DMS 273 treated with DMSO at 0.1 percent for 48 hours (cell line): ENCODE results near the gene CEP152.

ENCODE experiments used
- DNase-seq: peaks from one replicate; lab custom pipeline; 2025; lab: John Stamatoyannopoulos, UW

CEP152 gene

DNA sequence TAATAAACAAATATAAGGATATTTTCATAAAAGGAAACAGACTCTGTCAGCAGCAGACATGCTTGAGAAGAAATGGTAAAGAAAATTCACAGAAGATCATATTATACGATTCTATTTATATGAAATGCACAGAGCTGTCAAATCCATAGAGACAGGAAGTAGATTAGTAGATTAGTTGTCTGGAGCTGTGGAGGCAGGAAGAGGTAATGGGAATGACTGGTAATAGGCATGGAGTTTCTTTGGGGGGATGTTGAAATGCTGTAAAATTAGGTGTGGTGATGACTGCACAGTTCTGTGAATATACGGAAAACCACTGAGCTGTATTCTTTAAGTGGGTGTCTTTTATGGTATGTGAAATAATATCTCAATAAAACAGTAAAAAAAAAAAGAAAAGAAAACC lies 35.3 kb downstream of the CEP152 start:
- DNase-seq: no peak

DNA sequence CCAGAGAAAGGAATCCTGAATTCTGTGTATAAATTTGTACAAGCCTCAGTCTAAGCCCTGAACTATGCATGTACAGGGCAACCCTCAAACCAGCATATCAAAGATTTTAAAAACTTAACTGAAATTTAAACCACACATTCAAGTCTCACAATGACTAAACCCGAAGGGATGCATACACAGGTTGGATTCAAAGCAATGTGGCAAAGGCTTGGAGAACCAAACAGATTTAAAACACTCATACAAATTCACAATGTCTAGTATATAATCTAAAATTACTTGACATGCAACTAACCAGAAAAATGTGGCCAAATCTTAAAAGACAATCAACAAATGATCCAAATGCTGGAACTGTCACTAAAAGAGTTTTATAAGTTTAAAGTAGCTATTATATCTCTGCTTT lies 36.4 kb downstream of the CEP152 start:
- DNase-seq: no peak

DNA sequence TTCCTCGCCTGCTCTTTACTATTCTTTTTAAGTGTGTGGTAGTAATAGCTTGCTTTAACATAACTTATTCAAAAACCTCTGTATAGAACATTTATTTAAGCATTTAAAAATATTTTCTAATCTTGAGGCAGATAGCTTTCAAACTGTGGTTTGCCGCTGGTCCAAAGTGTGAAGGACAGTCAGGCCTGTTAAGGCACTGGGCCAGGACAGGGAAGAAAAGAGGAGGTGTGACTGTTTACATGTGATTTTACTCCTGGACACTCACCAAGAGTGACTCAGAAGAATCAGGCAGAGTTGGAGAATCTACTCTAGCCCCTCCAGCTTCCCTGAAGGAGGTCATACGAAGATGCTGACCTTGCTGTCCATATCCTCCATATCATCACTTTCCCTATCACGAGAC lies 44.7 kb downstream of the CEP152 start:
- no peak for DNase-seq

DNA sequence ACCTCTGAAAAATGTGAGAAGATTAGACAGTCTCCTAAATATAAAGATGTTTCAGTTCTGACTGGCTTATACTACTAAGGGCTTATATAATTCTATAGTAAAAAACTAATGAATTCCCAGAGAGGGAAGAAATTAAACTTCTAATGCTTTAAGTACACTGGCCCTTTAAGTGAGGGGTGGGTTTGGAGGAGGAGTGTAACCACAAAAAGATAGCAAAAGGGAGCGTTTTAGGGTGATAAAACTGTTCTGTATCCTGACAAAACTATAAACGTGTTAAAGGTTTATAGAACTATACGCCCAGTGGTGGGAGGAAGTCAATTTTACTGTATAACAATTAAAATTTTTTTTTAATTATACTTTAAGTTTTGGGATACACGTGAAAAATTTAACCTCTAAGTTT lies 45.8 kb downstream of the CEP152 start:
- DNase-seq: no peak

DNA sequence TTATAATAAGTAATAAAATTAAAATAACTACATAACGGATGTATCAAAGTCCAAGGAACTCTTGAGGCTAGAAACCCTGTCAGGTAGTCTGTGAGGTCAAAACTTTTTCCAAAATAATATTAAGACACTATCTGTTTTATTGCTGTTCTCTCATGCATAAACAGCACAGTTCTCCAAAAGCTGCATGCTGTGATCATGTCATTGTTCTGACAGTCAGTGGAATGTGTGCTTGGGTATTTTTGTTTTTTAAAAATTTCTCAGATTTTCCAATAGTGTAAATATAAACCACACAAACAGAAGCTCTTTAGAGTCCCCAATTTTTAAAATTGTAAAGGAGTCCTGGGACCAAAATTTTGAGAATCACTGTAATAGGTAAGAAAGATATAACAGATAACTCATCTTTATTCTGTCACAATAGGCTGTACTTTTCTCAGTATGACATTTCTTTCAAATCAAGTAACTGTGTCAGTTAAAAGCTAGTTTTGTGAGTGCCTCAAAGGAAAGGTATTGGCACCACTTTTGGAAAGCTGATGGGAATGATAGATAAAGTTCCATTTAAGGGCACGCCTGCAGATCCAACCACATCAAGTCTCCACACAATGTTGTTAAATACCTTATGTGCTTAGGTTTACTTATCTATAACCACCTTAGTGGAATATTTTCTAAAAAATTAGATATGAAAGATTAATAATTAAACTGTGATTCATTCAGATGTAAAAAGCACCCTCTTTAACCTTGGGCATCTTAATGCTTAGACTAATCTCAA lies 49.3 kb downstream of the CEP152 start:
- DNase-seq: no peak

DNA sequence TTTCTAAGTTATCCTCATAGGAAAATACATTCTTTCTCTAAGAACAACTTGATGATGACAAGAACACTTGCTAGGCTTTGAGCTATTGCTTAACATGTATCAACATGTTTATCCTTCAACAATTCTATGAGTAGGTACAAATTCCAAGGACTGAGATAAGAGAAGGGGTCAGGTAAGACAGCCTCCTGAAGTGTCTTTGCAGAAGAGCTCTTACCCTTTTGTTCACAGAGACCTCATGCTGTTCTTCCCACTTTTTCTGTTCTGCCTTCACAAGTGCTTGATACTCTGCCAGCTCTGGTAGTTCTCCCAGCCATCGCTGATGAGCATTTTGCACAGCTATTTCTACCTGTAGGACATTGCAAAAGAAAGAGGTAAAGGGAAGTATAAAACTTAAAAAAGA lies 50.9 kb downstream of the CEP152 start:
- no peak for DNase-seq

DNA sequence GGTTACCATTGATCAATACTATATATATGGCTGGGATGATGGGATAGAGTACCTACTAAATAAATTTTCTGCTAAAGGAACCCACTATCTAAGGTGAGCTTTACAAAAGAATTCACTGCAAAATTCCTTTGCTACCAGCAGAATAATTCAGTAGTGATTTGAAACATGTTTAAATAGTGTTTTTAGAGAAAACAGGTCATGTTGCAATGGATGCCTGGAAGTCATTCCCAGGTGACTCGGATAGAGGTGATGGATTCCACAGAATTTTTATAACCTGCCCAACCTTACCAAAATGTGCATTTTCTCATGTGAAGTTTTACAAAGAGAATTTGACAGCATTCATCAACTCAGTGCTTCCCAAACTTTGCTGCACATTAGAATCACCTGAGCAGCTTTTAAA lies 53.2 kb downstream of the CEP152 start:
- no peak for DNase-seq

DNA sequence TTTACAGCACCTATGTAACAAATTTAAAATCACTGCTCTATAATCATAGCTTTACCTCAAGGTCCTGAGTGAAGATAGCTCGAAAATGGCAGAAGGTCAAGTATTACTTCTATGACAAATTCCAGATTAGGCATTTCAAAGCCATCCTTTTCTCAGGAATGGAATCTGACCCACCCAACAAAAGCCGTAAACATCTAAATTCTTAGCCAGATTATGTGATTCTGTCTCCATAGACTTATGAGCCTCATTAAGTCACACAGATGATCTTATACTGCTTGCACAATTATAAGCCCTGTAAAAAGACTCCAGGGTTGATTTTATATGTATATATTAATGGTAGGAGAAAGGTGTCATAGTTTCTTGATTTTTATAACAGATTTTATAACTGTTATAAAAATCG lies 56.9 kb downstream of the CEP152 start:
- no peak for DNase-seq

DNA sequence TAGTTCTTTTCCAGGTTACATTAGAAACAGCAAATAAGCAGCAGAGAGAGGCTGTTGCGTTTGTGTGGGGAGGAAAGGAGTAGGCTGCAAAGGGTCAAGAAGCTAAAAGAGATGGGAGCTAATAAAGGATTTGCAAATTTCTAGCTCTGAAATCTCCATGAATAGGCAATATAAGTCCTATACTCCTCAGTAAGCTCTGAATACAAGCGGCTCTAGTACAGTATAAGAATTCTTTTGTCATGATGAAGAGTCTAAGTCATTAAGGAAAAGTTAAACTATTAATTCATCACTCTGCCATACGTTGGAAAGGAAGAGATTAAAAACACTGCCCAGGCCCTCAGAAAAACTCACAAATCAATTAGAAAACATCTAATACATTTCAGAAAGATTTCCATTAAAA lies 59.3 kb downstream of the CEP152 start:
- DNase-seq: no peak

DNA sequence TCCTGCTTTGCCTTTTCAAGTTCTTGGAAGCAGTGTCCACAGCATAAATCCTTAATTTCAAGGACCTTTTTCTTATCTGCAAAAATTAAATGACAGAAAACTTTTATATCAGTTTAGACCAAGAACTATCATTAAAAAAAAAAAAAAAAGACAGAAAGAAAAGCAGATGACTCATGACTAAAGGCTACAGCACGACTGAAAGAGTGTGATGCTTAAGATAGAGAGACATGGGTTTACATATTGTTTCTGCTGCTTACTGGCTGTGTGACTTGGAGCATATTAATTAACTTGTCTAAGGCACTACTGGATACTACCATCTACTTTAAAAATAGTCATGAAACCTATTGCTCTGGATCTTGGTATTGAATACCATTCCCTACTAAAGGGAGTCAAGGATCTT lies 62.3 kb downstream of the CEP152 start:
- no peak for DNase-seq

DNA sequence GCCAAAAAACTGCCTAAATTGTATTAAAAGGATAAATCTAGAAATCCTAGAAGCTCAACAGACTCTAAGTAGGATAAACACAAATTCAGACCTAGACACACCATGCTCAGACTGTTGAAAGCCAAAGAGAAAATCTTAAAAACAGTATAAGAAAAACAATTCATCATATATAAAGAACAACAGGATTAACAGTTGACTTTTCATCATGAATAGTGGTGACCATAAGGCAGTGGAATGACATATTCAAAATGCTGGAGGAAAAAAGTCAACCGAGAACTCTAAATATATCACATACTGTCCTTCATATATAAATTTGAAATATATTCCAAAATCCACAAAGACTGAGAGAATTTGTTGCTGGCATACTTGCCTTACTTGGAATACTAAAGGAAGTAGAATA lies 77.3 kb downstream of the CEP152 start:
- no peak for DNase-seq

DNA sequence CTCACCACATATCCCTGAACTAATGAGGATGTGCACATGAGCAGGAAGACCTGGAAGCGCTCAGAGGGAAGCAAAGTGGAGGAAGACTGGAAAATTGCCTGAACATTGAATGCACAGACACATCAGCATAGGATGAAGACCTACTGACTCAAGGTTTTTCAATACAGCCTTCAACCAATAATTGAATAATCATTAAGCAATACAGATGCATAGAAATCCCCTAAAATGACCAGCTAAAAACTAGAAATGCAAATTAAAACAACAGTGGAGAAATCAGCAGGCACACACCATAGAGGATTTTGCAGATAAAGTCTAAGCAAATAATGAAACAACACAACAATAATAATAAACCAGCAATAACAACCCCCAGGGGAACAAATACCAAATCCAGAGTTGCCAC lies 80.4 kb downstream of the CEP152 start:
- DNase-seq: no peak

DNA sequence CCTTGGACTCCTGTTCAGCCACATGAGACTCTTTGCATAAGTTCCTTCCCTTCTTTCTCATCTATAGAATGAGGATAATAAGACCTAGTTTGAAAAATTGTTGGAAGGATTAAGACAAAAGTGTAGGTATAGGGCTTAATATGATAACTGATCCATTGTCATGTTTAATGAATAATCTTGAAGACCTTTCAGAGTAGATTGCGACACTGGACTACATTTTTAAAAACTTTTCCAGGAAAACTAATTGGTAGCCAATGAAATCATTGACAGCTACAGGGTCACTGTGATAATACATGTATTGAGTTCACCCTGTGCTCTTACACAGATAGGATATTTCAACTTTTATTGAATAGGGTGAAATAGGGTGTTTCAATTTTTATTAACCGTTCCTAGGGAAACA lies 86.9 kb downstream of the CEP152 start:
- DNase-seq: no peak

DNA sequence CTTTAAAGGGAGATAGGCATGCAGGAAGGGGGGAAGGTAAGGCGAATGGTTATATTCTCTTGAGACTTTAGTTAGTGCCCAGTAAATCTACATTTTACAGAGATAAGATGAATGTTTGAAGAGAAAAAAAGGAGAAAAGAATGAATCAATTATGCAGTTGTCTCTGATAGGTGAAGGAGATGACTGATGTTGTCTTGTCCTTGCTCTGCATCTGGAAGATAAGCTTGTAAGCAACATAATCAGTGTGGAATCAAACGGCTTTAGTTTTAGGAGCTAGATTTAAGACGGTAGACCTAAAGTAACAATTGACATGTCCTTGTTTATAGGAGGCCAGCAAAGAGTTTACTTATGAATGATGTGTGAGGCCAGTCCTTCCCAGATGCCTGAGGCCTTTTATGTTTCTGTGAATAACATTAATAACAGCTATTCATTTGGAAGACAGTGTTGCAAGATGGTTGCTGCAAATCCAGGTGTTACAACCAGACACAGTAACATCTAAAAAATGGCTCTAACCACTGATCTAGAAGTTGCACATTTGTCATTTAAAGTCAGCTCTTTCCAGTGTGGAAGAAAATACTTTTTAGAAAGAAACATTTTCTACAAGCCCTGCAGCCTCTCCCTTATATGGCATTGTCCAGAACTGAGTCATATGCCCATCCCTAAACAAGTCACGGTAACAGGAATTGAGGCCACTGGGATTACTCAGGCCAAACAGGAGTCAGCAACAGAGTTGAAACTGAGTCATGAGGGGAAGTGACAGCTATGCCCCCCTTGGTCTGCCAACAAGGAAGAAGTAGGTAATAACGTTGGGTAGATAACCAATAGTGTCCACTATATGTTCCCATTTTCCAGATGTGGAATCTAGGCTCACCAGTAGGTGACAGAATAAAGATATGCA lies 87.9 kb downstream of the CEP152 start:
- no peak for DNase-seq

DNA sequence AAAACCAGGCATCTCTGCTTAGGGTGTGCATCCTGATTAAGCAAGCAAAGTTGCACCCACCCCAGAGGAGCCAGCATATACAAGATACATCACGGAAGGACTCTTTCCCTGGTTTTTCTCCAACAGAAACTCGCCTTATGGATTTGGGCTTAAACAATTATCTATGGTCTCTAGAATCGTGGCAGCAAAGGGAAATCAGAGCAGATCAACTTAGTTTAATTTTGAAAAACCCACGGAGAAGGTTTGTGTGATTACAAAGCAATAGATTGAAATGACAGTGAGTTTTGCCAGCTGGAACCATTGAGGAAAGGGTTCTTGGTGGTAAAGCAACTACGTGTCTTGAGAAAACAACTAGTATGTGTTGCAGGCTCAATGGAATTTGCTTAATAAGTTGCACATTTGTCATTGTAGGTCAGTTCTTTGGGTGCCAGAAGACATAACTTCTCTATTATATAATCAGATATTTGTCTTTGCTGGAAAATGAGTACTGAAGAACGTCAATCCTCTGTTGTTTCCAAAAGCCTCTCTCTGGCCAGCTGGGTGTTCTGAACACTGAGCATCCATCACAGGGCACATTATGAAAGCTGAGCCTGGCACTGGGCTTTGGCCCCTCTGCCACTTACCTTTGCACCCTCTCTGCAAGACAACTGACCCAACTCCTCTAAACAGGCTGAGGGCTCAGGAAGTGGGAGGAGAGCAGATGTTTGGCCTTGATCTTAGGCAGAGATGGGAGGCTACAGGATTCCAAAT lies 89.6 kb downstream of the CEP152 start:
- no peak for DNase-seq

DNA sequence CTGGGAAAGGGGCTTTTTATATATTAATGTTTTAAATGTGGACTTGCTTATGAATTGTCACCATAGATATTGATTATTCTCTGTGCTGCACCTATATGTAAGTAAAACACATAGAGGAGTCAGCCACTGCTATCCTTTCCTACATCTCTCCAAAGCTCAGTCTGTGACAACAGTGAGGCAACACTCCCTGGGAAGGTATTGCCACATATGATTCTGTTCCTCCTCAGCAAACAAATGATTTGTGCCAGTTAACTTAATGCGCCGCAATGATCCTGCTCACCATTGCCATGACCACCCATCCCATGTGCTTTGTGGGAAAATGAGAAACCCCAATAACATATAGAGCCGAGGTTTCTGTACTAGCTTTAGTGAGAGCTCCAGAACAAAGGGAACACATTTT lies 90.2 kb downstream of the CEP152 start:
- DNase-seq: no peak

DNA sequence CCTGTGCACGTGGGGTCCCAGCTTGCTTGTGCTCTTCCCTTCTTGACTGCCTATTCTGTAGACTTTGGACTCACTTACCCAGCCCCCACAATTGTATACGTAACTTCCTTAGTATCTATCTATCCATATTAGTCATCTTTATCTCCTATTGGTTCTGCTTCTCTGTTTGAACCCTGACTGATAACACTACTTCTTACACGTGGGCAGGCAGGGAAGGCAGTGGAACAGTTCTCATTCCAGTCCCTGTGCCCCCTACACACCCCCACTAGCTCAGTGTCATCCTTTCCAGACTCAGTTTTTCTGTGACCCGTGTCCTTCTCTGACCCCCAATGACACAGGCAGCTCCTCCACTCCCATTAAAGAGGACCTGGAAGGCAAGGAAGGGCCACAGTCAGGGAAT lies 91.2 kb downstream of the CEP152 start:
- DNase-seq: no peak

DNA sequence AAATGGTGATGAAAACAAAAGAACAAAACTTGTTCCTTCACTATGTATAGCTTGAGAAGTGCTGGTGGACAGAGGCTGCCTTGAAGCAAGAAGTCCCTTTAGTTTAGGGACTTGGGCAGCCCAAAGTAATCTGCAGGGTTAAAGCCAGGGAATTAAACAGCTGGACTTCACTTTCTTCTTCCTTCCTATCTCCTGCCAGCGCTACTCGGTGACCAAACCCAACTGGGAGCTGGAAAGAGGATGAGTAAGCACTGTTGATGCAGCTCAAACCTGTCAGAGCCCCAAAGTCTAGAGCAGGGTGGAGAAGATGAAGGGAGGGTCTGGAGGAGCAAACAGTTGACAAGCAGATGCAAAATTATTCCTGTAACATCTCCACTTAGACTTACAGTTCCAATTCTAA lies 92.2 kb downstream of the CEP152 start:
- DNase-seq: no peak

DNA sequence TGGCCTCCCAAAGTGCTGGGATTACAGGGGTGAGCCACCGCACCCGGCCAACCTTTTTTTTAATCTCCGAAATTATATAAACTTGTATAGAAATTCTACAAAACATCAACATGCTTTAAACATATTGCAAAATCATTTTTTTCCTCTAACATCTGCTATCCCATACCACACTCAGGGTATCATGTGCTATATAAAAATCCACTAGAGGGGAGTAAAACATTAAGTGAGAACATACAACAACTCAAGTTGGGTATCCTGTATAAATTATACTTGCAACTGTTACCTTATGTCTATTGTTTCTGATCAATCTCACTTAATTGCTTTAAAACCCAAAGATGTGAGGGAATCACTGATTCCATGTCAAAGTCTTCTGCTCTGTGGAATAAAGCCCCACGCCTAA lies 93.4 kb downstream of the CEP152 start:
- DNase-seq: no peak

DNA sequence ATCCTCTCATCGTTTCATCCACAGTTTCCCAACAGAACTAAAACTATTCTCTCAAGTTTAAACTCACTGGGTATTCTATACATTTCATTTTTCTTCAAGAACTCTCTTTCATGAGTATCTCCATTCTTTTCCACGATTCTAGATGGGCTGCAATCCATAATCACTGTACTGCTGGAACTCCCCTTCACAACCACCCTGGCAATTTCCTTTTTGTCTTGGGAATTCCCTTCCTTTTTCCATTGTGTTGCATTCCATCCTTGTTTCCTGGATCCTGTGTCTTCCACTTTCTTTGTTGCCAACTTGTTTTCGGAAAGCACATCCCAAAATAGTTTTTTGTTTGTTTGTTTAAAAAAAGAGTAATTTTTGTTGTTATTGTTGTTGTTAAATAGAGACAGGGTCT lies 98.3 kb downstream of the CEP152 start:
- no peak for DNase-seq

DNA sequence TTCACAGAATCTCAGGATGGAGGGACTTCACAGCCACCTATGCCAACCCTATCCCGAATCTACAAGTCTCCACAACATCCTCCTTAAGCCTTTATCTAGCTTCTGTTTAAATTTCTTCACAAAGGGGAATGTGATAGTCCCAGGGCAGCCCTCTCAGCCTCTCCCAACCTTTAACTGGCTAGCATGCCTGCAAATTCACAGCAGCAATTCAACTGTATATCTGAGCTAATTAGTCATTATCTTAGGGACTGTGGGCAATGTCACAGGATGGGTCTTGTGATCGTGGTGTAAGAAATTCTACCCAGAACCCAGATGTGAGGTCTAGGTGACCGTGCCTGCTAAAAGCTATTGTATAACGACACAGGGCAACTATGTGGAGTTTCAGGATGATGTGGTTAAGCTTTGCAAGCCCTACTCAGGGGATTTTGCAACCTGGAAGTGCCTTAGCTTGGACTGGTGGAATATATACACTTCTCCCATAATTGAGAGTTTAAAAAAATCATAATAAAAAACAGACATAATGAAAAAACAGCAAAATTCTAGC lies 99.8 kb downstream of the CEP152 start:
- DNase-seq: no peak

DNA sequence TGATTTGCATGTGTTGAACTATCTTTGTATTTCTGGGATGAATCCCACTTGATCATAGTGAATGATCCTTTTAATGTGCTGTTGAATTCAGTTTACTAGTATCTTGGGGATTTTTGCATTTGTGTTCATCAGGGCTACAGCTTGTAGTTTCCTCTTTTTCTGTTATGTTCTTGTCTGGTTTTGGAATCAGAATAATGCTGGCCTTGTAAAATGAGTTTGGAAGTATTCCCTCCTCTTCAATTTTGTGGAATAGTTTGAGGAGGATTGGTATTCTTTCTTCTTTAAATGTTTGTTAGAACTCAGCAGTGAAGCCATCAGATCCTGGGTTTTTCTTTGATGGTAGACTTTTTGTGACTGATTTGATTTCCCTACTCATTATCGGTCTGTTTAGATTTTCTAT lies 102.2 kb downstream of the CEP152 start:
- DNase-seq: no peak

DNA sequence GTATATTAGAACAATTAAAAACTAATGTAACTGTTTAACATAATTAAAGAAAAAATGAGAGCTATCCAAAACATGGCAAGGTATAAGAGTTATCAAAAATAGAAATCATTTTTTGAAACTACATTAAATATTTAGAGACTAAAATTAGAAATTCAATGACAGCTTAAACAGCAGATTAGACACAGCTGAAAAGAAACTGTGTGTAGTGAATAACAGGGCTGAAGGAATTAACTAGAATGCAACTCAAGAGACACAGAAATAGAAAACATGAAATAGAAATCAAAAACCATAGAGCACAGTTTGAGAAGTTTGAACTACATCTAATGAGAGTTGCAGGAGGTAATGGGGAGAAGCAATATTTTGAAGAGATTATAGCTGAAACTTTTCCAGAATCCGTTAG lies 105.5 kb downstream of the CEP152 start:
- no peak for DNase-seq
